ENCODE results near the gene EEF1G.
"Not testable (repeated sequence)": the region's sequence is repeated elsewhere in the genome, so short reads cannot be mapped to it uniquely, and the experiment has no call there.

The EEF1G gene

DNA sequence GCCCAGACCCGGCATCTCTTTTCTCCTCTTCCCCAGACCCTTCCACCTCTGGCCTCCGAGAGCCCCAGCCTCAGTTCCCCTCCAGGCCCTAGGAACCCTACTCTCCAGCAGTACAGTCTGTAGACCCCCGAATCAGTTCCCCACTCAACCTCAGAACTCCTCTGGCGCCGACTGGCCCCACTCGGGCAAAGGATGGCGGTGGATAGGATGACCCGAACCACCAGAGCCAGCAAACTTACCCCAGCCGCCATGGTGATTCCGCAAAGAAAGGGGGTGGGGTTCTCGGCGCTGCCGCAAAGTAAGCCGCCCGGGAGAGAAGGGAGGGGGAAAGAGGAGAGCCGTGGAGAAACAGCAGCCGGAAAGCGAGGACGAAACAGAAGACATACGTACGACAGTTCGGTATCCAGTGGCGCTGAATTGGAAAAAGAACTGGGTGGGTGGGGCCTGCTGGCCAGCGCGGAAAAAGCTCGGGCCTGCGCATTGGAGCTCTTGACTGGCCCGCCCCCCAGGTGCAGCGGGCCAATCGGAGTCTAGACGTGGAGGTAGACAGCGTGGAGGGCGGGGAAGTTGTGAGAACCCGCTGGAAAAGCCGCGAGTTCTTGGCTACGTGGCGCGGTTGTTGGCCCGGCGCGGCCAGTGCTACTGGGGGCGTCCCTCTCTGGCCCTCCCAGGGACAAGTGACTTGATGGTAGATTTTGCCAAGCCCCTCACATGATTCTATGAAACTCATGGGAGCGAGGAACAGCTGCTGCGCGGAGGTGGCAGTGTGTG lies at the start of gene EEF1G:
EEF1G (minus strand) TSS at position 300 of the 771 bp plus-strand sequence; CDS start at position 251, 49 bp downstream.
- TF ChIP-seq MAX (IDR thresholded peaks at IDR 0.05; ENCODE audit: low read depth, low read length): peak; percentile 52
- peak; percentile 88 for TF ChIP-seq POLR2A (IDR thresholded peaks at IDR 0.05; ENCODE audit: extremely low read depth, insufficient read length)
- TF ChIP-seq MYC (IDR thresholded peaks at IDR 0.05; ENCODE audit: low read depth, low read length): peak; percentile 67
- TF ChIP-seq, protein P1, sequence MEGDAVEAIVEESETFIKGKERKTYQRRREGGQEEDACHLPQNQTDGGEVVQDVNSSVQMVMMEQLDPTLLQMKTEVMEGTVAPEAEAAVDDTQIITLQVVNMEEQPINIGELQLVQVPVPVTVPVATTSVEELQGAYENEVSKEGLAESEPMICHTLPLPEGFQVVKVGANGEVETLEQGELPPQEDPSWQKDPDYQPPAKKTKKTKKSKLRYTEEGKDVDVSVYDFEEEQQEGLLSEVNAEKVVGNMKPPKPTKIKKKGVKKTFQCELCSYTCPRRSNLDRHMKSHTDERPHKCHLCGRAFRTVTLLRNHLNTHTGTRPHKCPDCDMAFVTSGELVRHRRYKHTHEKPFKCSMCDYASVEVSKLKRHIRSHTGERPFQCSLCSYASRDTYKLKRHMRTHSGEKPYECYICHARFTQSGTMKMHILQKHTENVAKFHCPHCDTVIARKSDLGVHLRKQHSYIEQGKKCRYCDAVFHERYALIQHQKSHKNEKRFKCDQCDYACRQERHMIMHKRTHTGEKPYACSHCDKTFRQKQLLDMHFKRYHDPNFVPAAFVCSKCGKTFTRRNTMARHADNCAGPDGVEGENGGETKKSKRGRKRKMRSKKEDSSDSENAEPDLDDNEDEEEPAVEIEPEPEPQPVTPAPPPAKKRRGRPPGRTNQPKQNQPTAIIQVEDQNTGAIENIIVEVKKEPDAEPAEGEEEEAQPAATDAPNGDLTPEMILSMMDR (IDR thresholded peaks at IDR 0.05; ENCODE audit: low read depth, low read length): no peak
- peak; percentile 100 for DNase-seq (ENCODE audit: low read depth)
- peak within 1 kb of the TSS; percentile 99 for H3K4me3 ChIP-seq (ENCODE audit: low read depth, low read length)

DNA sequence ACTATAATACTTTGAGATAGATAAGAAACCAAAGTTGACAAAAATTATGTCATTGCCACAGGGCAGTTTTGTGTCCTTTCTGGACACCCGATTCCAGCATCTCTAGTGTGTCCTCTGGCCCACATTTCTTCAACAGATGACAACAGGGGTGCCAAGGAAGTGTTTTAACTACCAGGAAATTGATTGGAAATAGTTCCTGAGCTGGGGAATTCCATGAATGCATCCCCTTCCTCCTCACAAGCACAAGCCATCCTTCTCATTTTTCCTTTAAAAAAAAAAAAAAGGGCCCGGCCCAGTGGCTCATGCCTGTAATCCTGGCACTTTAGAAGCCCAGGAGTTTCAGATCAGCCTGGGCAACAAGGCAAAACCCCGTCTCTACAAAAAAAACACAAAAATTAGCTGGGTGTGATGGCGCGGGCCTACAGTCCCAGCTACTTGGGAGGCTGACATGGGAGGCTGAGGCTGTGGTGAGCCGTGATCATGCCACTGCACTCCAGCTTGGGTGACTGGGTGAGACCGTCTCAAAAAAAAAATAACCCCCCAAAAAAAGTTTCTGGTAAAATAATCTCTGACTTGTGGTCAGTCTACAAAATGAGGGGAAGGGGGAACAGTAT lies 48.9 kb upstream of the EEF1G start:
- no peak for DNase-seq (ENCODE audit: low read depth)
- TF ChIP-seq MAX (IDR thresholded peaks at IDR 0.05; ENCODE audit: low read depth, low read length): no peak
- TF ChIP-seq, protein P1 (IDR thresholded peaks at IDR 0.05; ENCODE audit: low read depth, low read length): no peak
- TF ChIP-seq MYC (IDR thresholded peaks at IDR 0.05; ENCODE audit: low read depth, low read length): no peak
- no peak for TF ChIP-seq POLR2A (IDR thresholded peaks at IDR 0.05; ENCODE audit: extremely low read depth, insufficient read length)

DNA sequence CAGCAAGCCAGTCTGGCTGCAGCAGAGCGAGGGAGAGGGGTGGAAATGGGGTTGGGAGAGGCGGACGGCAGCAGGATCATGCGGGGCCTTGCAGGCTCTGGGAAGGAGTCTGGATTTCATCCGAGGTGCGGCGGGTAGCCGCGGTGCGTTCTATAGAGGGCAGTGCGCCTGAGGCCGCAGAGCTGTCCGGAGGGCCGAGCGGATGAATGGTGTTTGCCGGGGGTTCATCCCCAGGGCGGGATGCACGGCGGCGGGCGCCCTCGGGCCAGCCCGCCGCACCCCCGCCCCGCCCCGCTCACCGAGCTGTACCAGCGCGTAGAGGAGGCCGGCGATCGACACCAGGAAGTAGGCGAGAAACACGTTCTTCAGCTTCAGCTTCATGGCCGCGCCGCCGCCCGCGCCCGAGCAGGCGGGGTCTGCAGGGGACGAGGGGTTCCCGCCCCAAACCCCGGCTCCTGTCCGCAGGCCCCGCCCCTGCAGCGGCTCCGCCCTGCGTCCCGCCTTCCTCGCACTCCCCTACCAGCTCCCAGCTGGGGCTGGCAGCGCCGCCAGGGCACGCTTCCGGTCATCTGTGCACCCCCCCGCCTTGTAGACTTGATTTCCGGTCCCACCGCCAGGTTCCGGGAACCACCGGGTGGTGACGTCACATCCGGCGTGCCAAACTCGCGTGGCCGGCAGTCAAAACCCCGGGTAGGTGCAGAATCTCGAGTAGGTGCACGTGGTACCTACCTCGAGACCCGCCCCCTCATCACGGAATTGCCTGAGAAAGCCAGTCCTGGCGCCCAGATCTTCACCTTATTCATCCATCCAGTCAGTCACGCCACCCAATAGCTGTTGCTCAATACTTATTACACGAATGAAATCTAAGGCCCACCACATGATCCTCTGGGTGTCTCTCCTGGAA lies 48.1 kb upstream of the EEF1G start, which contains the start of gene B3GAT3:
B3GAT3 (minus strand) TSS at position 420 of the 904 bp plus-strand sequence; CDS start at position 381, 39 bp downstream.
- DNase-seq (ENCODE audit: low read depth): peak; percentile 99
- H3K4me3 ChIP-seq (ENCODE audit: low read depth, low read length): peak within 1 kb of the TSS; percentile 98
- TF ChIP-seq MAX (IDR thresholded peaks at IDR 0.05; ENCODE audit: low read depth, low read length): peak; percentile 99
- TF ChIP-seq, protein P1 (IDR thresholded peaks at IDR 0.05; ENCODE audit: low read depth, low read length): no peak
- peak; percentile 89 for TF ChIP-seq POLR2A (IDR thresholded peaks at IDR 0.05; ENCODE audit: extremely low read depth, insufficient read length)
- peak; percentile 92 for TF ChIP-seq MYC (IDR thresholded peaks at IDR 0.05; ENCODE audit: low read depth, low read length)

More for the DNA sequence above, 48.9 kb upstream of the EEF1G start:
- peak overlapping the region; percentile 98 for H3K4me3 ChIP-seq (ENCODE audit: low read depth, low read length)

DNA sequence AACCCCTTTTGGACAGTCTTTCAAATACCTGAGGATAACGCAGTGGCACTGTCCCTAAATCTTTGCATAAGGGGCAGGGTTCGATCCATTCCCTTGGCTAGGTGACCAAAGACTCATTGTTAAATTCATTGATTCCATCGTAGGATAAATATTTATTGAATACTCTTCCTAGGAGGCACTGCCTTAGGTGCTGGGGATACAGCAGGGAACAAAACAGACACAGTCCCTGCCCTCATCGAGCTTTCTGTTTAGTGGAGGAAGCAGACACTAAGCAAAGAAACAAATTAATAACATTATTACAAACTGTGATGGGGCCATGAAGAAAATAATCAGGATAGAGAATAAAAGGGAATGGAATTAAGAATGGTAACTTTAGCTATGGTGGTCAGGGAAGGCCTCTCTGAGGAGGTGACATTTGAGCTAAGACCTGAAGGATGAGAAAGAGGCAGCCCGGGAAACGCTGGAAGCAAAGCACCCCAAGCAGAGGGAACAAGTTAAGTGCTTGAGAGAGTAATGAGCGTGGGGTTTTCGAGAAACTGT lies 47.4 kb upstream of the EEF1G start:
- peak overlapping the region; percentile 98 for H3K4me3 ChIP-seq (ENCODE audit: low read depth, low read length)
- no peak for DNase-seq (ENCODE audit: low read depth)
- TF ChIP-seq MYC (IDR thresholded peaks at IDR 0.05; ENCODE audit: low read depth, low read length) (no peak), POLR2A (IDR thresholded peaks at IDR 0.05; ENCODE audit: extremely low read depth, insufficient read length) (no peak), MAX (IDR thresholded peaks at IDR 0.05; ENCODE audit: low read depth, low read length) (no peak)
- TF ChIP-seq, protein P1 (IDR thresholded peaks at IDR 0.05; ENCODE audit: low read depth, low read length): no peak

- DNase-seq (ENCODE audit: low read depth); H3K4me3 ChIP-seq (ENCODE audit: low read depth, low read length): not testable (repeated sequence)
Observed at GRCh38 chr11:62616957-62617356, 43.3 kb upstream of the EEF1G start.
